Limb (tissue), 2 donors: Measurements from ENCODE around the gene PRPF18.

Experiments used
- DNase-seq, 2 donors: peaks; one replicate each; pipeline ENCODE4 v3.0.0-alpha.2; 2016; ENCODE audit errors: extremely low spot score in 2 of 2

Gene PRPF18

DNA sequence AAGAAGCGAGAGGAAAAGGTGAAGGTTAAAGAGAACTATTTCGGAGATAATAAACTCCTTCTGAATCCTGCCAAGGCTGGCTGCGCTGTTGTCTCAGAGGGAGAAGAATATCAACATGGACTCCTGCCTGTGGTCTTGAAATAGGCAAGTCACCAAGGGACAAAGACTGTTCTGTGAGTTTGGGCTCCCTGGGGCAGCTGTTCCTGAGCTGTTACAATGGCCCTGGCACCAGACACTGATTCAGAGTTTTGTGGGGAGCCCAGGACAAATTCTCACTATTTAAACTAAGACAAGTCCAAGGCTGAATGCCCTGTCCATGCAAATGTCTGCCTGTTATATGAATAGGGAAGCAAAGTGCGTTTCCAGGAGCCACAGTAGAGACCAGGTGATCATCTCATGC lies 81.4 kb downstream of the PRPF18 start:
- no peak for DNase-seq

DNA sequence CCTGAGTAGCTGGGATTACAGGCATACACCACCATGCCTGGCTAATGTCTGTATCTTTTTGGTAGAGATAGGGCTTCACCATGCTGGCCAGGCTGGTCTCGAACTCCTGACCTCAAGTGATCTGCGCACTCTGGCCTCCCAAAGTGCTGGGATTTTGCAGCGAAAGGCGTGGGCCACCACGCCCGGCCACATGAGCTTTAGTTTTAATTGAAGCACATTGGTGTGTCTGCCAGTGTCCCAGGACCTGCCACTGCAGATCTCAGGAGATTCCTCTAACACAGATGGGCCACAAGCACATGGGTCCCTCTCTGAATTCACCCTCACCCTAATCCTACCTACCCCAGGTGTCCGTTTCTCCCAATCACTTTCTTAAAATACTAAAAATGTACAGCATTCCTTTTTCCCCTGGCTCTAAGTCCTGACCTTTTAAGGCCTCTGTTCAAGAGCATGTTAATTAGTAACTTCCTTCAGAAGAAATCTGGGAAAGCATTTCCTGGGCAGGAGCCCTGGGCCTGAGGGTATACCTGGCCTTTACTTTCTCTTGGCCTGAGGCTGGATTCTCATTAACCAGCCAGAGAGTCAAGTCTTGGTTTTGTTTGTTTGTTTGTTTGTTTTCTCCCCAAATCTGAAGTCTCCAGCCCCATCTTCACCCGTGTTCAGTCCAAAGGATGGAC lies 82.6 kb downstream of the PRPF18 start:
- no peak for DNase-seq

DNA sequence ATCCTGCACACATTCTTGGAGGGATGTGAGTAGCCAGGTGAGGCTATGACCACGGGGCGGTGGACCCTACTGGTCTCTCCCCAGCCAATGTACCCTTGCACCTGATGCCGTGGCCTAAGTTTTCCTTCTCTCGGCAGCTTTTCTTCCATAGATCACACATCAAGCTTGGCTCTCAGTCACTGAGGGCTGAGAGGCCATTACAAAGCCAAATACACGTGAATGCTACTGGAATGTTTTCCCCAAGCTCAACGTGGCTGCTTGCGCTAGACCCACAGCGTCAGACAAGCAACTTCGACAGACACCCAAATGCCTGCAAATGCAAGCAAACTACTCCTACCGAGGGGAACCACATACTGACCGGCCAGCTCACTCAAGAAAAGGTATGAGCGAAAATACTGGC lies 83.1 kb downstream of the PRPF18 start:
- no peak for DNase-seq

DNA sequence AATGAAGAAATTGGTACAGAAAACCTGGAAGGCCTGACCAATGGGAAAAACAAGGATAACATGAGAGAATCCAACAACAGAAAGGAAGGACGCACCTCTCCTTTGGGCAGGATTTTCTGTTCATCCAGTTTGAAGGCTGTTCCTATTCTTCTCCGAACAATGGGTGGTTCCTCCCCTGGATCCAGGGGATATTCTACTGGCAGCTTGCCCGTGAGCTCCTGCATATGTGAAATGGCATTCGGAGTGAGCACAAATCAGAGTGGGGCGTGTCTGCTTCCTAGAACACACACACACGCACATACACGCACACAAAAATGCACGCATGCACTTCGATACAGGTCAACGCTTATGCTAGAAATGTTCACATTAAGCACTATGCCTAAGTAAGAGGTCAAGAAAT lies 83.5 kb downstream of the PRPF18 start:
- DNase-seq = no peak

DNA sequence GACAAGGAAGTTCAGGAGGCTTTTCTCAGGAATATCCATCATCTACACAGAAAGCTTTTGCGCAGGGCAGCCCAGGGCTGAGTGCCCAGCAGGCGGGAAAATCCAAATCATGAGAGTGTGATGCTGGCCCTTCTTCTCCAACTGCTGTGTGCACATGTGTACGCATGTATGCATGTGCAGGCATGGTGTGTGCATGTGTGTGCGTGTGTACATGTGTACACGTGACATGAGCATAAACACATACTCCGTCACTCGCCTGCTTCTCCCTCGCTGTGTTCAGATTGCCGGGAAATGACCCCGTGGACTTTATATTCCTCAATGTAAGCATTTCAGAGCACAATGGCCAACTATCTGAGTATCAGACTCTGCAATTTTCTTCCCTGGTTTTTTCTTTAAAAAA lies 85.1 kb downstream of the PRPF18 start:
- DNase-seq = peak in 1 of 2 donors; percentile 46

DNA sequence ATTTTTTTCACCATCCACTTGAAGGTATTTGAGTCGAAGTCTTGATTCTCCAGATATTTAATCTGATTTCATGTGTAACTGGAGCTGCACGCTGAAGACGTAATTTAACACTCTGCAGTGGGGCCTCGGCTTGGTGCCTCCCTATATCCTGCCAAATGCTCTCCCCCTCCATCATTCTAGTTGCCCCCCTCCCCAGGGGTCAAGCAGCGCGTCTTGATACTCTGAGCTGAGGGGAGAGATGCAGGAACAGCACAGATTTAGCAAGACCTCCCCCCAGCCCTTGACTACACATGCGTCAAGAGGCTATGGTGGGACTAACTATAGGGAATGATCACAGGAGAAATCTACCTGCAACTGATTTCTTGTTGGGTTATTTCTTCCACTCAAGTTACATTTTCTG lies 85.8 kb downstream of the PRPF18 start:
- DNase-seq = peak in 1 of 2 donors; percentile 59

DNA sequence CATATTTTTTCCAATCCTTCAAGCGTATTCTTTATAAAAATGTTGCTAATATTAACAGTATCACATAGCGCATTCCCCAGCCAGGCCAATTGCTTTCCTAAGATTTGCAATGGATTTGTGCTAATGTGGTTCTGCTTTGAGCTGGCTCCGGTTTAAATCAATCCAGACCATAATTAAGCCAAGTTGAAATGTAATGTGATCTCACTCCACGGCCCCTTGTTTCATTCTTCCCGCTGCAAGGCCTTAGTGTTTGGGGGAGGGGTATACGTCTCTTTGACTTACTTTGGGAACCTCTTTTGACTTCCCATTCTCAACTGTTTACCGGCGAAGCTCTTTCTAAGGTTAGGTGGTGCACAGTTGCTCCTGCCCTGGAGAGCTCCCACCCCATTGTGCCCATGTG lies 86.4 kb downstream of the PRPF18 start:
- peak in 1 of 2 donors; percentile 38 for DNase-seq

DNA sequence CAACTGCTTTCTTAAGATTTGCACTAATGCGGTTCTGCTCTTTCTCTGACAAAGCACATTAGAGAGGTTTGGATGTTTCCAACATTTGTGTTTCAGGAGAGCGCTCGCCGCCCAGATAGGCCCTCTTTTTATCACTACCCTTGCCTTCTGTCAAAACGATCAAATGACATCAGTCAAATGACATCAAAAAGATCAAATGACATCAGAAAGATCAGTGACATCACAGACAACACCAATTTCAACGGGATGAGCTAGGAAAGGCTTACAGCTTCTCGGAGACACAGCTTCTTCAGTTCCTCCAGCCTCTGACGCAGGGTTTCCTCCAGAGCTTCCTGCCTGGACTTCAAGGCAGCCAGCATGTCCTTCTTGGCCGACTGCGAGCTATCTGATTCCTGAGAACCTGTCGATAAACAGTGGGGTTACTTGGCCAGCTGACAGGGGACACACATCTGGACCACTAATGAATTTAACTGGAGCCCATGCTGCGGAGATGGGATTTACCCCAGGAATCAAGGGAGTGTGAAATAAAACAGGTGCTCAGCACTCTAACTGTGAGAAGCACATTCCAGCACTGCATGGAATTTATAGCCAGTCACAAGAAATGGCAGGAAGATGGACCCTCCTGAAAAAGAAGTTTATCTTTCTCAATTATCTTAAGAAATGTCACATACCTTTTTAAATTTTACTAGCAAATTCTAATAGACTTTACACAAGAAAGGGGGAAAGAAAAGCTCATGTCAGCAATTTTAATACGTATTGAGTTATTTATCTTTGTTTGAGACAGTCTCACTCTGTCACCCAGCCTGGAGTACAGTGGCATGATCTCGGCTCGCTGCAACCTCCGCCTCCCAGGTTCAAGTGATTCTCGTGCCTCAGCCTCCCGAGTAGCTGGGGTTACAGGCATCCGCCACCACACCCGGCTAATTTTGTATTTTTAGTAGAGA lies 88.2 kb downstream of the PRPF18 start:
- peak; percentile 37 to 62 for DNase-seq

DNA sequence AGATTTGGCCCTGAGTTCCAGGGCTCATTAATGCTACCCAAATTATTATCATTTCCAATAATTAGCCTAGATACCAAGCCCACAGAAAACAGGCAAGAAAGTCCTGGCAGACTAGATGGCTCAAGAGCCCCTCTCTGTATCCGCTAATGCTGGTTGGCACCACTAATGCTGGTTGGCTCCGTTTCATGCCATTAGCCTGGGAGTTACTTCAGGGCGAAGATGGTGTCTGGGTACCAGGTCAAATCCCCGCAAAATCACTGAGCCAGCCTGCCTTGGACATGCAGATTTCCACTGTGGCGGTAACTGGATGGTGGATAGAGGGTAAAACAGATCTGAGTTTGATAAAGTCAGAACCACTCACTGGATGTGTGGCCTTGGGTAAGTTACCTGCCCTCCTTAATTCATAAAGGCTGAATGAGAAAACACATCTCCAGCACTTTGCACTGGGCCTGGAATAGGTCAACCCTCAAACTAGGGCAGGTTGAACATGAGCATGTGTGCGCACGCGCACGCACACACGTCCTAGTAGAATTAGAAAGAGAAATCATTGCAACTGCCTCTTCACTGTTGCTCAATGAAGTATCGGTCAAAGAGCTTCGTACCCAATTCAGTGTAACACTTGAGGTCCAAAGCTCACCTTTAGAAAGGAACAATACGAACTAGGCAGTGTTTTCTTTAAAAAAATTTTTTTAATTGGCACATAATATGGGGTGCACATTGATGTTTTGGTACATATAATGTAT lies 91.5 kb downstream of the PRPF18 start:
- no peak for DNase-seq
